Ishikawa (cell line): ENCODE data around the gene KLHL26.

ENCODE experiments used
- CEBPB ChIP-seq: IDR thresholded peaks from 2 replicates; pipeline ENCODE4 v1.6.1; 2012
- EP300 ChIP-seq: IDR thresholded peaks from 2 replicates; pipeline ENCODE4 v1.6.1; 2012; ENCODE audit warnings: borderline replicate concordance
- FOXM1 ChIP-seq: IDR thresholded peaks from 2 replicates; pipeline ENCODE4 v1.6.1; 2012; ENCODE audit warnings: low read depth, borderline replicate concordance
- MAX ChIP-seq: IDR thresholded peaks from 2 replicates; pipeline ENCODE4 v1.6.1; 2012
- NFIC ChIP-seq: IDR thresholded peaks from 2 replicates; pipeline ENCODE4 v1.6.1; 2012
- RAD21 ChIP-seq: IDR thresholded peaks from 2 replicates; pipeline ENCODE4 v1.6.1; 2012; ENCODE audit warnings: low read depth
- TAF1 ChIP-seq: IDR thresholded peaks from 2 replicates; pipeline ENCODE4 v1.6.1; 2012; ENCODE audit warnings: low read depth, mild to moderate bottlenecking
- TCF12 ChIP-seq: IDR thresholded peaks from 2 replicates; pipeline ENCODE4 v1.6.1; 2012; ENCODE audit warnings: low read depth
- ZBTB7A ChIP-seq: IDR thresholded peaks from 2 replicates; pipeline ENCODE4 v1.6.1; 2012; ENCODE audit warnings: low read depth
- TF ChIP-seq, protein P1 (sequence below): IDR thresholded peaks from 2 replicates; pipeline ENCODE4 v1.6.1; 2012; ENCODE audit warnings: low read depth, mild to moderate bottlenecking

- no peak for TF ChIP-seq NFIC
- TF ChIP-seq RAD21, result no peak
- TF ChIP-seq CEBPB, result no peak
- no peak for TF ChIP-seq TAF1
- TF ChIP-seq MAX, result no peak
- TF ChIP-seq EP300, result no peak
- no peak for TF ChIP-seq FOXM1
- TF ChIP-seq, protein P1, sequence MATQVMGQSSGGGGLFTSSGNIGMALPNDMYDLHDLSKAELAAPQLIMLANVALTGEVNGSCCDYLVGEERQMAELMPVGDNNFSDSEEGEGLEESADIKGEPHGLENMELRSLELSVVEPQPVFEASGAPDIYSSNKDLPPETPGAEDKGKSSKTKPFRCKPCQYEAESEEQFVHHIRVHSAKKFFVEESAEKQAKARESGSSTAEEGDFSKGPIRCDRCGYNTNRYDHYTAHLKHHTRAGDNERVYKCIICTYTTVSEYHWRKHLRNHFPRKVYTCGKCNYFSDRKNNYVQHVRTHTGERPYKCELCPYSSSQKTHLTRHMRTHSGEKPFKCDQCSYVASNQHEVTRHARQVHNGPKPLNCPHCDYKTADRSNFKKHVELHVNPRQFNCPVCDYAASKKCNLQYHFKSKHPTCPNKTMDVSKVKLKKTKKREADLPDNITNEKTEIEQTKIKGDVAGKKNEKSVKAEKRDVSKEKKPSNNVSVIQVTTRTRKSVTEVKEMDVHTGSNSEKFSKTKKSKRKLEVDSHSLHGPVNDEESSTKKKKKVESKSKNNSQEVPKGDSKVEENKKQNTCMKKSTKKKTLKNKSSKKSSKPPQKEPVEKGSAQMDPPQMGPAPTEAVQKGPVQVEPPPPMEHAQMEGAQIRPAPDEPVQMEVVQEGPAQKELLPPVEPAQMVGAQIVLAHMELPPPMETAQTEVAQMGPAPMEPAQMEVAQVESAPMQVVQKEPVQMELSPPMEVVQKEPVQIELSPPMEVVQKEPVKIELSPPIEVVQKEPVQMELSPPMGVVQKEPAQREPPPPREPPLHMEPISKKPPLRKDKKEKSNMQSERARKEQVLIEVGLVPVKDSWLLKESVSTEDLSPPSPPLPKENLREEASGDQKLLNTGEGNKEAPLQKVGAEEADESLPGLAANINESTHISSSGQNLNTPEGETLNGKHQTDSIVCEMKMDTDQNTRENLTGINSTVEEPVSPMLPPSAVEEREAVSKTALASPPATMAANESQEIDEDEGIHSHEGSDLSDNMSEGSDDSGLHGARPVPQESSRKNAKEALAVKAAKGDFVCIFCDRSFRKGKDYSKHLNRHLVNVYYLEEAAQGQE, result no peak
- no peak for TF ChIP-seq ZBTB7A
- TF ChIP-seq TCF12, result no peak
These were observed 40.3 kb downstream of the KLHL26 start for GRCh38 chr19:18677156-18677555.
